ENCODE results near the gene EIF1AY. TPM values are rescaled to one million over a fixed set of nuclear protein-coding genes. Genes with fewer than 3 reads are reported as not detected.

The EIF1AY gene
- total and polyA plus RNA-seq, 10 of the 15 experiments (the other 5 are each of a cell fraction or from before 2014, with no cell fraction given), result 0.21 TPM; not detected in 9

- Histone ChIP-seq H3K4me3 (no peak overlapping the region), H4K20me1 (ENCODE audit: control insufficient read depth, insufficient read depth) (no peaks in the 10 kb centered on the region), H2AFZ (ENCODE audit: control insufficient read depth, low read depth, low read length) (no peak overlapping the region), H3K4me1 (ENCODE audit: control insufficient read depth, insufficient read depth, low read length) (no peaks in the 10 kb centered on the region), H3K36me3 (ENCODE audit: control insufficient read depth in 2 of 2, insufficient read depth in 2 of 2, low read length in 1 of 2) (no peaks in the 10 kb centered on the region), H3K79me2 (ENCODE audit: control insufficient read depth, insufficient read depth, low read length) (no peaks in the 10 kb centered on the region), H3K9ac (ENCODE audit: control insufficient read depth, insufficient read depth, low read length) (no peak overlapping the region), H3K9me3 (replicated peaks; ENCODE audit: control insufficient read depth, insufficient read depth, low read length) (no peaks in the 10 kb centered on the region), H3K27ac (ENCODE audit: control insufficient read depth, insufficient read depth) (no peak overlapping the region), H3K4me2 (ENCODE audit: control insufficient read depth, insufficient read depth) (no peak overlapping the region), H3K27me3 (replicated peaks in 1 of 2; ENCODE audit: control insufficient read depth in 2 of 2, insufficient read depth in 2 of 2, low read length in 1 of 2) (no peaks in the 10 kb centered on the region)
- FAIRE-seq, result no peak
- no TSS peak for BruUV-seq (replicated peaks)
- in situ Hi-C loops (cut with MboI) (no loop called here), intact Hi-C loops (cut with micrococcal nuclease; ENCODE audit: unreplicated experiment) (no loop called here)
- ATAC-seq, result no peak
- ChIA-PET RAD21 (ENCODE audit: unreplicated experiment) (no interaction called here), POLR2A (no interaction called here), SMC1A (ENCODE audit: uncharacterized antibody, unreplicated experiment) (no interaction called here), CTCF (no interaction called here)
- no peak for DNase-seq (ENCODE audit: low read depth, low spot score)
- no peak for TF ChIP-seq BCLAF1 (IDR thresholded peaks at IDR 0.05)
- TF ChIP-seq TCF7 (IDR thresholded peaks at IDR 0.05; ENCODE audit: borderline replicate concordance), result no peak
- TF ChIP-seq PAX8 (IDR thresholded peaks at IDR 0.05), result no peak
- no peak for TF ChIP-seq KDM1A (IDR thresholded peaks at IDR 0.05; ENCODE audit: borderline replicate concordance)
- TF ChIP-seq RBBP5 (conservative IDR thresholded peaks at IDR 0.05), result no peak
- no peak for TF ChIP-seq PKNOX1 (IDR thresholded peaks at IDR 0.05)
- no peak for TF ChIP-seq IRF3 (IDR thresholded peaks at IDR 0.05)
- TF ChIP-seq GABPA (IDR thresholded peaks at IDR 0.05; ENCODE audit: low read depth), result no peak
- no CpG with 5 or more reads among the region's 3 CpGs for WGBS (ENCODE audit: insufficient coverage, insufficient replicate concordance, low lambda C conversion rate, missing lambda C conversion rate)
Measured at GRCh38 chrY:20571306-20571705, 4.3 kb upstream of the EIF1AY start.

All from GM12878 (cell line).